Neuron (in vitro differentiated cells): ENCODE data around the gene ZDHHC16.

ENCODE experiments used
- H2AFZ ChIP-seq: one replicate; pipeline ENCODE4 v1.6.1; 2013; ENCODE audit warnings: low read depth, mild to moderate bottlenecking, inconsistent platforms, low read length, moderate library complexity
- H3K27me3 ChIP-seq: one replicate; pipeline ENCODE4 v1.6.1; 2013; ENCODE audit warnings: low read length; ENCODE audit not compliant: insufficient read depth
- H3K36me3 ChIP-seq: one replicate; pipeline ENCODE4 v1.6.1; 2013; ENCODE audit warnings: low read length; ENCODE audit not compliant: insufficient read depth
- H3K4me1 ChIP-seq: one replicate; pipeline ENCODE4 v1.6.1; 2013; ENCODE audit warnings: low read length; ENCODE audit not compliant: insufficient read depth
- H3K4me3 ChIP-seq: 2 replicates; pipeline ENCODE4 v1.5.1; 2013; ENCODE audit warnings: mild to moderate bottlenecking, low read length, moderate library complexity
- H3K9me3 ChIP-seq: one replicate; pipeline ENCODE4 v1.6.1; 2013; ENCODE audit warnings: low read length

Gene ZDHHC16

GRCh38 chr10:97497572-97498075 lies 51.6 kb downstream of the ZDHHC16 start:
- Histone ChIP-seq H3K36me3 (peaks cover 5% of the 10 kb centered on the region), H3K27me3 (peaks cover 4% of the 10 kb centered on the region), H3K4me1 (peaks cover 24% of the 10 kb centered on the region), H2AFZ (peak overlapping the region; percentile 75), H3K4me3 (peak overlapping the region; percentile 81), H3K9me3 (no peaks in the 10 kb centered on the region)

- H3K4me1 ChIP-seq: peaks cover 24% of the 10 kb centered on the region
- peak within 1 kb of the TSS; percentile 81 for H3K4me3 ChIP-seq
- peaks cover 4% of the 10 kb centered on the region for H3K36me3 ChIP-seq
- peak within 1 kb of the TSS; percentile 75 for H2AFZ ChIP-seq
- no peaks in the 10 kb centered on the region for H3K9me3 ChIP-seq
- peaks cover 4% of the 10 kb centered on the region for H3K27me3 ChIP-seq
Measured at GRCh38 chr10:97498076-97498840, 52.3 kb downstream of the ZDHHC16 start, which contains the start of gene MMS19. Gene MMS19, minus strand, starts transcription at chr10:97498422. Its CDS starts 38 bp downstream, at chr10:97498384.

- no peaks in the 10 kb centered on the region for H3K9me3 ChIP-seq
- peaks cover 24% of the 10 kb centered on the region for H3K4me1 ChIP-seq
- H3K4me3 ChIP-seq: peak within 1 kb of the TSS; percentile 81
- peak within 1 kb of the TSS; percentile 75 for H2AFZ ChIP-seq
- peaks cover 4% of the 10 kb centered on the region for H3K27me3 ChIP-seq
- no peaks in the 10 kb centered on the region for H3K36me3 ChIP-seq
Measured at GRCh38 chr10:97498841-97499560, 53.0 kb downstream of the ZDHHC16 start, which contains the start of gene UBTD1. Gene UBTD1, plus strand, starts transcription at chr10:97498924. Its CDS starts 280 bp downstream, at chr10:97499204.

- Histone ChIP-seq H3K27me3 (peaks cover 4% of the 10 kb centered on the region), H2AFZ (peak overlapping the region; percentile 75), H3K4me1 (peaks cover 21% of the 10 kb centered on the region), H3K4me3 (peak overlapping the region; percentile 81), H3K9me3 (no peaks in the 10 kb centered on the region), H3K36me3 (no peaks in the 10 kb centered on the region)
Measured at GRCh38 chr10:97499561-97500296, 53.8 kb downstream of the ZDHHC16 start.

GRCh38 chr10:97500297-97500575 lies 54.3 kb downstream of the ZDHHC16 start:
- Histone ChIP-seq H2AFZ (no peak overlapping the region), H3K4me1 (peaks cover 15% of the 10 kb centered on the region), H3K27me3 (peaks cover 4% of the 10 kb centered on the region), H3K36me3 (no peaks in the 10 kb centered on the region), H3K9me3 (no peaks in the 10 kb centered on the region), H3K4me3 (no peak overlapping the region)

- no peak overlapping the region for H2AFZ ChIP-seq
- no peaks in the 10 kb centered on the region for H3K9me3 ChIP-seq
- H3K36me3 ChIP-seq: no peaks in the 10 kb centered on the region
- peaks cover 4% of the 10 kb centered on the region for H3K27me3 ChIP-seq
- no peak overlapping the region for H3K4me3 ChIP-seq
- peaks cover 5% of the 10 kb centered on the region for H3K4me1 ChIP-seq
Measured at GRCh38 chr10:97502916-97503315, 56.9 kb downstream of the ZDHHC16 start.

- H3K36me3 ChIP-seq: no peaks in the 10 kb centered on the region
- no peaks in the 10 kb centered on the region for H3K9me3 ChIP-seq
- H3K27me3 ChIP-seq: peaks cover 4% of the 10 kb centered on the region
- H3K4me1 ChIP-seq: peaks cover 5% of the 10 kb centered on the region
- H3K4me3 ChIP-seq: no peak overlapping the region
- H2AFZ ChIP-seq: no peak overlapping the region
Measured at GRCh38 chr10:97503406-97503805, 57.4 kb downstream of the ZDHHC16 start.

- H2AFZ ChIP-seq: no peak overlapping the region
- no peaks in the 10 kb centered on the region for H3K27me3 ChIP-seq
- no peaks in the 10 kb centered on the region for H3K36me3 ChIP-seq
- H3K4me1 ChIP-seq: peaks cover 1% of the 10 kb centered on the region
- H3K4me3 ChIP-seq: no peak overlapping the region
- H3K9me3 ChIP-seq: no peaks in the 10 kb centered on the region
Measured at GRCh38 chr10:97505152-97505551, 59.2 kb downstream of the ZDHHC16 start.

- no peaks in the 10 kb centered on the region for H3K9me3 ChIP-seq
- no peak overlapping the region for H3K4me3 ChIP-seq
Measured at GRCh38 chr10:97506199-97506991, 60.4 kb downstream of the ZDHHC16 start.

More at GRCh38 chr10:97506199-97506991, 60.4 kb downstream of the ZDHHC16 start:
- H3K36me3 ChIP-seq: no peaks in the 10 kb centered on the region
- no peaks in the 10 kb centered on the region for H3K4me1 ChIP-seq
- no peaks in the 10 kb centered on the region for H3K27me3 ChIP-seq
- H2AFZ ChIP-seq: no peak overlapping the region
